ENCODE results near the gene ATP5PD. TPM values are rescaled to one million over a fixed set of nuclear protein-coding genes. Genes with fewer than 3 reads are reported as not detected.

The ATP5PD gene
- total and polyA plus RNA-seq, 2 of the 13 experiments (the other 11 are each of a cell fraction or from before 2014, with no cell fraction given), result 158 to 428 TPM

DNA sequence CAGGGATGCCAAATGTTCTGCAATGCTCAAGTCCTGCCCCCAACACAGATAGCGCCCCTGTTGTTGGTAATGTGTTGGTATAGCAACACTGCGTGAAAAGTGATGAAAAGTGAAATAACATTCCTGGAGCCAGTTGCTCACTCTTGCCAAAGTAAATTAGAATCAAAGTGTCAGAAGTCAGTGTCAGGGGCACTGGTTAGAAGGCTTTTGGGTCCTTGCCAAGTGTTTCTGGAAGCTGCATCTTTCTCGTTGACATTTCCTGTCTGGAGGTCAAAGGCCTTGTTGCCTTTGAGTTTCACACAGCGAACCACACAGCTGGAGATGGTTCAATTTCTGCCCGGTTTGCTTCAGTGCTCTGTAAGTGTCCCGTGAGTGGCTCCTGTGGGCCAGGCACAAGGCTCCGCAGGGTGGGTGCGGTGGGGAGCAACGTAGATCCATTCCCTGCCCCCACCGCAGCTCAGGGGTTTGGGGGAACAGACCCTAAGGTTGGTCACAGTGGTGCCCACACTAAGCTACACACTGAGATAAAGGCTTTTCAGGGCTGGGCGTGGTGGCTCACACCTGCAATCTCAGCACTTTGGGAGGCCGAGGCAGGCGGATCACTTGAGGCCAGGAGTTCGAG is 37.4 kb upstream of the ATP5PD start (continued):
- TF ChIP-seq KDM6A (CRISPR knock-in tag; IDR thresholded peaks at IDR 0.05; ENCODE audit: low read depth), result peak; percentile 86
- no peak for TF ChIP-seq ZNF879 (CRISPR knock-in tag; IDR thresholded peaks at IDR 0.05)
- peak; percentile 68; the same call in 1 of the 2 replicates for TF ChIP-seq ZNF567 (CRISPR knock-in tag; IDR thresholded peaks at IDR 0.05; ENCODE audit: borderline replicate concordance)
- TF ChIP-seq, protein P1, sequence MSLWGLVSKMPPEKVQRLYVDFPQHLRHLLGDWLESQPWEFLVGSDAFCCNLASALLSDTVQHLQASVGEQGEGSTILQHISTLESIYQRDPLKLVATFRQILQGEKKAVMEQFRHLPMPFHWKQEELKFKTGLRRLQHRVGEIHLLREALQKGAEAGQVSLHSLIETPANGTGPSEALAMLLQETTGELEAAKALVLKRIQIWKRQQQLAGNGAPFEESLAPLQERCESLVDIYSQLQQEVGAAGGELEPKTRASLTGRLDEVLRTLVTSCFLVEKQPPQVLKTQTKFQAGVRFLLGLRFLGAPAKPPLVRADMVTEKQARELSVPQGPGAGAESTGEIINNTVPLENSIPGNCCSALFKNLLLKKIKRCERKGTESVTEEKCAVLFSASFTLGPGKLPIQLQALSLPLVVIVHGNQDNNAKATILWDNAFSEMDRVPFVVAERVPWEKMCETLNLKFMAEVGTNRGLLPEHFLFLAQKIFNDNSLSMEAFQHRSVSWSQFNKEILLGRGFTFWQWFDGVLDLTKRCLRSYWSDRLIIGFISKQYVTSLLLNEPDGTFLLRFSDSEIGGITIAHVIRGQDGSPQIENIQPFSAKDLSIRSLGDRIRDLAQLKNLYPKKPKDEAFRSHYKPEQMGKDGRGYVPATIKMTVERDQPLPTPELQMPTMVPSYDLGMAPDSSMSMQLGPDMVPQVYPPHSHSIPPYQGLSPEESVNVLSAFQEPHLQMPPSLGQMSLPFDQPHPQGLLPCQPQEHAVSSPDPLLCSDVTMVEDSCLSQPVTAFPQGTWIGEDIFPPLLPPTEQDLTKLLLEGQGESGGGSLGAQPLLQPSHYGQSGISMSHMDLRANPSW (CRISPR knock-in tag; IDR thresholded peaks at IDR 0.05; ENCODE audit: borderline replicate concordance), result peak; percentile 89; the same call in 1 of the 2 replicates
- no peak for TF ChIP-seq PAF1 (CRISPR knock-in tag; IDR thresholded peaks at IDR 0.05)
- peak; percentile 87 for TF ChIP-seq HDAC1 (CRISPR knock-in tag; IDR thresholded peaks at IDR 0.05)
- TF ChIP-seq MXI1 (IDR thresholded peaks at IDR 0.05; ENCODE audit: borderline replicate concordance, low read depth, low read length), result no peak; the same call in 2 of the 3 replicates
- TF ChIP-seq RFX1 (IDR thresholded peaks at IDR 0.05), result peak; percentile 79
- peak; percentile 99 for TF ChIP-seq TBX2 (CRISPR knock-in tag; IDR thresholded peaks at IDR 0.05; ENCODE audit: borderline replicate concordance)
- TF ChIP-seq, protein P2, sequence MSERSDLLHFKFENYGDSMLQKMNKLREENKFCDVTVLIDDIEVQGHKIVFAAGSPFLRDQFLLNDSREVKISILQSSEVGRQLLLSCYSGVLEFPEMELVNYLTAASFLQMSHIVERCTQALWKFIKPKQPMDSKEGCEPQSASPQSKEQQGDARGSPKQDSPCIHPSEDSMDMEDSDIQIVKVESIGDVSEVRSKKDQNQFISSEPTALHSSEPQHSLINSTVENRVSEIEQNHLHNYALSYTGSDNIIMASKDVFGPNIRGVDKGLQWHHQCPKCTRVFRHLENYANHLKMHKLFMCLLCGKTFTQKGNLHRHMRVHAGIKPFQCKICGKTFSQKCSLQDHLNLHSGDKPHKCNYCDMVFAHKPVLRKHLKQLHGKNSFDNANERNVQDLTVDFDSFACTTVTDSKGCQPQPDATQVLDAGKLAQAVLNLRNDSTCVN (CRISPR knock-in tag; IDR thresholded peaks at IDR 0.05; ENCODE audit: borderline replicate concordance), result peak; percentile 98
- TF ChIP-seq, protein P3, sequence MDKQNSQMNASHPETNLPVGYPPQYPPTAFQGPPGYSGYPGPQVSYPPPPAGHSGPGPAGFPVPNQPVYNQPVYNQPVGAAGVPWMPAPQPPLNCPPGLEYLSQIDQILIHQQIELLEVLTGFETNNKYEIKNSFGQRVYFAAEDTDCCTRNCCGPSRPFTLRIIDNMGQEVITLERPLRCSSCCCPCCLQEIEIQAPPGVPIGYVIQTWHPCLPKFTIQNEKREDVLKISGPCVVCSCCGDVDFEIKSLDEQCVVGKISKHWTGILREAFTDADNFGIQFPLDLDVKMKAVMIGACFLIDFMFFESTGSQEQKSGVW (CRISPR knock-in tag; IDR thresholded peaks at IDR 0.05; ENCODE audit: borderline replicate concordance), result no peak
- TF ChIP-seq KLF11 (CRISPR knock-in tag; IDR thresholded peaks at IDR 0.05), result no peak
- no peak; the same call in 1 of the 2 replicates for TF ChIP-seq KMT2B (CRISPR knock-in tag; IDR thresholded peaks at IDR 0.05)
- peak; percentile 96 for TF ChIP-seq MED1 (CRISPR knock-in tag; IDR thresholded peaks at IDR 0.05)
- TF ChIP-seq MBNL3 (CRISPR knock-in tag; conservative IDR thresholded peaks at IDR 0.05), result no peak
- TF ChIP-seq, protein P4, sequence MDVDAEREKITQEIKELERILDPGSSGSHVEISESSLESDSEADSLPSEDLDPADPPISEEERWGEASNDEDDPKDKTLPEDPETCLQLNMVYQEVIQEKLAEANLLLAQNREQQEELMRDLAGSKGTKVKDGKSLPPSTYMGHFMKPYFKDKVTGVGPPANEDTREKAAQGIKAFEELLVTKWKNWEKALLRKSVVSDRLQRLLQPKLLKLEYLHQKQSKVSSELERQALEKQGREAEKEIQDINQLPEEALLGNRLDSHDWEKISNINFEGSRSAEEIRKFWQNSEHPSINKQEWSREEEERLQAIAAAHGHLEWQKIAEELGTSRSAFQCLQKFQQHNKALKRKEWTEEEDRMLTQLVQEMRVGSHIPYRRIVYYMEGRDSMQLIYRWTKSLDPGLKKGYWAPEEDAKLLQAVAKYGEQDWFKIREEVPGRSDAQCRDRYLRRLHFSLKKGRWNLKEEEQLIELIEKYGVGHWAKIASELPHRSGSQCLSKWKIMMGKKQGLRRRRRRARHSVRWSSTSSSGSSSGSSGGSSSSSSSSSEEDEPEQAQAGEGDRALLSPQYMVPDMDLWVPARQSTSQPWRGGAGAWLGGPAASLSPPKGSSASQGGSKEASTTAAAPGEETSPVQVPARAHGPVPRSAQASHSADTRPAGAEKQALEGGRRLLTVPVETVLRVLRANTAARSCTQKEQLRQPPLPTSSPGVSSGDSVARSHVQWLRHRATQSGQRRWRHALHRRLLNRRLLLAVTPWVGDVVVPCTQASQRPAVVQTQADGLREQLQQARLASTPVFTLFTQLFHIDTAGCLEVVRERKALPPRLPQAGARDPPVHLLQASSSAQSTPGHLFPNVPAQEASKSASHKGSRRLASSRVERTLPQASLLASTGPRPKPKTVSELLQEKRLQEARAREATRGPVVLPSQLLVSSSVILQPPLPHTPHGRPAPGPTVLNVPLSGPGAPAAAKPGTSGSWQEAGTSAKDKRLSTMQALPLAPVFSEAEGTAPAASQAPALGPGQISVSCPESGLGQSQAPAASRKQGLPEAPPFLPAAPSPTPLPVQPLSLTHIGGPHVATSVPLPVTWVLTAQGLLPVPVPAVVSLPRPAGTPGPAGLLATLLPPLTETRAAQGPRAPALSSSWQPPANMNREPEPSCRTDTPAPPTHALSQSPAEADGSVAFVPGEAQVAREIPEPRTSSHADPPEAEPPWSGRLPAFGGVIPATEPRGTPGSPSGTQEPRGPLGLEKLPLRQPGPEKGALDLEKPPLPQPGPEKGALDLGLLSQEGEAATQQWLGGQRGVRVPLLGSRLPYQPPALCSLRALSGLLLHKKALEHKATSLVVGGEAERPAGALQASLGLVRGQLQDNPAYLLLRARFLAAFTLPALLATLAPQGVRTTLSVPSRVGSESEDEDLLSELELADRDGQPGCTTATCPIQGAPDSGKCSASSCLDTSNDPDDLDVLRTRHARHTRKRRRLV (CRISPR knock-in tag; IDR thresholded peaks at IDR 0.05), result no peak
- no peak for TF ChIP-seq SNRNP70 (IDR thresholded peaks at IDR 0.05; ENCODE audit: low read depth, low read length)
- TF ChIP-seq POLR2A (IDR thresholded peaks at IDR 0.05; ENCODE audit: insufficient read depth in 1 of 2, low read depth in 2 of 2, low read length in 2 of 2), result no peak
- TF ChIP-seq ZNF660 (CRISPR knock-in tag; IDR thresholded peaks at IDR 0.05; ENCODE audit: borderline replicate concordance, low read depth), result no peak
- 0 out of 2 replicates have a peak, but pooled peaks have one; percentile 9 for TF ChIP-seq JUN (CRISPR knock-in tag; IDR thresholded peaks at IDR 0.05)
- TF ChIP-seq JUNB (CRISPR knock-in tag; IDR thresholded peaks at IDR 0.05; ENCODE audit: borderline replicate concordance), result no peak
- TF ChIP-seq RORA (CRISPR knock-in tag; IDR thresholded peaks at IDR 0.05), result no peak
